NB4 (cell line): ENCODE measurements around the gene EPS15.
"Not testable (repeated sequence)": the region's sequence is repeated elsewhere in the genome, so short reads cannot be mapped to it uniquely, and the experiment has no call there.

ENCODE experiments used
- POLR2A ChIP-seq: IDR thresholded peaks from 2 replicates; pipeline ENCODE4 v1.6.1; 2011; ENCODE audit warnings: mild to moderate bottlenecking; ENCODE audit not compliant: insufficient read length; ENCODE audit errors: extremely low read depth
- TF ChIP-seq, protein P1 (sequence below): IDR thresholded peaks from 2 replicates; pipeline ENCODE4 v1.6.1; 2011; ENCODE audit warnings: low read depth, low read length
- TF ChIP-seq, protein P2 (sequence below): IDR thresholded peaks from one replicate; pipeline ENCODE4 v1.5.1; 2012; ENCODE audit warnings: low read depth, low read length

DNA sequence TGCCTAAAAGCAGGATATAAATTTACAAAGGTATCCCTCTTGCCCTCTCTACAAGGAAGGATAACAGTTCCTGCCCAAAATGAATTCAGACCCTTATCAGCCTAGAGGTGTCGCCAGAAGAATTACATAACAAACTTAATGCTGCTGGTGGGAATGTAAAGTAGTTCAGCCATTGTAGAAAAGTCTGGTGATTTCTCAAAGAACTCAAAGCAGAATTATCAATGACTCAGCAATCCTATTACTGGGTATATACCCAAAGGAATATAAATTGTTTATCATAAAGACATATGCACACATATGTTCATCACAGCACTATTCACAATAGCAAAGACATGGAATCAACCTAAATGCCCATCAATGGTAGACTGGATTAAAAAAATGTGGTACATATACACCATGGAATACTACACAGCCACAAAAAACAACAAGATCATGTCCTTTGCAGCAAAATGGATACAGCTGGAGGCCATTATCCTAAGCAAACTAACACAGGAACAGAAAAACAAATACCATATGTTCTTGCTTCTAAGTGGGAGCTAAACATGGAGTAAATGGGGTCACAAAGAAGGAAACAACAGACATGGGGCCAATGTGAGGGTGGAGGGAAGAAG, 70.1 kb downstream of the EPS15 start:
- TF ChIP-seq, protein P1, sequence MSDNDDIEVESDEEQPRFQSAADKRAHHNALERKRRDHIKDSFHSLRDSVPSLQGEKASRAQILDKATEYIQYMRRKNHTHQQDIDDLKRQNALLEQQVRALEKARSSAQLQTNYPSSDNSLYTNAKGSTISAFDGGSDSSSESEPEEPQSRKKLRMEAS = not testable (repeated sequence)
- TF ChIP-seq, protein P2, sequence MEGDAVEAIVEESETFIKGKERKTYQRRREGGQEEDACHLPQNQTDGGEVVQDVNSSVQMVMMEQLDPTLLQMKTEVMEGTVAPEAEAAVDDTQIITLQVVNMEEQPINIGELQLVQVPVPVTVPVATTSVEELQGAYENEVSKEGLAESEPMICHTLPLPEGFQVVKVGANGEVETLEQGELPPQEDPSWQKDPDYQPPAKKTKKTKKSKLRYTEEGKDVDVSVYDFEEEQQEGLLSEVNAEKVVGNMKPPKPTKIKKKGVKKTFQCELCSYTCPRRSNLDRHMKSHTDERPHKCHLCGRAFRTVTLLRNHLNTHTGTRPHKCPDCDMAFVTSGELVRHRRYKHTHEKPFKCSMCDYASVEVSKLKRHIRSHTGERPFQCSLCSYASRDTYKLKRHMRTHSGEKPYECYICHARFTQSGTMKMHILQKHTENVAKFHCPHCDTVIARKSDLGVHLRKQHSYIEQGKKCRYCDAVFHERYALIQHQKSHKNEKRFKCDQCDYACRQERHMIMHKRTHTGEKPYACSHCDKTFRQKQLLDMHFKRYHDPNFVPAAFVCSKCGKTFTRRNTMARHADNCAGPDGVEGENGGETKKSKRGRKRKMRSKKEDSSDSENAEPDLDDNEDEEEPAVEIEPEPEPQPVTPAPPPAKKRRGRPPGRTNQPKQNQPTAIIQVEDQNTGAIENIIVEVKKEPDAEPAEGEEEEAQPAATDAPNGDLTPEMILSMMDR = not testable (repeated sequence)
- not testable (repeated sequence) for TF ChIP-seq POLR2A
